Esophagus squamous epithelium (tissue), 5 donors: ENCODE data around the gene TXNDC8. TPM values are rescaled to one million over a fixed set of nuclear protein-coding genes. Genes with fewer than 3 reads are reported as not detected.
"Not testable (repeated sequence)": the region's sequence is repeated elsewhere in the genome, so short reads cannot be mapped to it uniquely, and the experiment has no call there.

Experiments
- DNase-seq: peaks from one replicate; lab custom pipeline; 2025; lab: John Stamatoyannopoulos, UW
- H3K27ac ChIP-seq, 4 donors: fragments of 200-600 bp; sonication (generic); one replicate each; pipeline ENCODE4 v1.5.1; 2016 to 2019; ENCODE audit warnings: mild to moderate bottlenecking in 1 of 4
- H3K27me3 ChIP-seq, 4 donors: fragments of 200-600 bp; sonication (generic); 1 replicate in 3 of 4; 2 replicates in 1 of 4; pipeline versions ENCODE4 v1.5.1 to v1.6.0; 2017 to 2021; ENCODE audit warnings: antibody characterized with exemption in 1 of 4
- H3K36me3 ChIP-seq, 3 donors: fragments of 200-600 bp; sonication (generic); one replicate each; pipeline ENCODE4 v1.5.1; 2016 to 2019
- H3K4me1 ChIP-seq, 3 donors: fragments of 200-600 bp; sonication (generic); one replicate each; pipeline ENCODE4 v1.5.1; 2017 to 2019
- H3K4me3 ChIP-seq, 4 donors: fragments of 200-600 bp; sonication (generic); 1 replicate in 3 of 4; 2 replicates in 1 of 4; pipeline ENCODE4 v1.5.1; 2016 to 2019; ENCODE audit warnings: mild to moderate bottlenecking in 2 of 4, moderate library complexity in 1 of 4
- H3K9me3 ChIP-seq, 3 donors: fragments of 200-600 bp; sonication (generic); one replicate each; pipeline ENCODE4 v1.5.1; 2016 to 2019
- POLR2A ChIP-seq, 4 donors: fragments of 450-650 bp; IDR thresholded peaks; one replicate each; pipeline ENCODE4 v1.6.1; 2017; ENCODE audit warnings: antibody characterized with exemption in 4 of 4, mild to moderate bottlenecking in 4 of 4, moderate library complexity in 3 of 4
- WGBS, 2 donors: methylation state at CpG; one replicate each; pipeline ENCODE4 v1.1.5; 2018; 5-methylcytosine and 5-hydroxymethylcytosine counted together
- intact Hi-C: fragments of 100-400 bp; cut with DNase I; formaldehyde crosslinking; loops from one replicate; pipeline ENCODE4 v1.15.0; 2022
- total RNA-seq, 4 donors: library from RNA; depleted of rRNA; stranded (reverse); fragments of >200 nt; gene quantifications; one replicate each; pipeline ENCODE4 v1.1.0, GENCODE V29; 2016
- TF ChIP-seq, protein P1 (sequence below), 6 experiments: fragments of 450-650 bp in 4 of 6; fragments of 200-600 bp in 2 of 6; sonication (generic) in 2 of 6; IDR thresholded peaks; one replicate each; pipeline ENCODE4 v1.5.1; 2016 to 2019; ENCODE audit warnings: antibody characterized with exemption in 6 of 6, mild to moderate bottlenecking in 4 of 6, moderate library complexity in 4 of 6
- donor health status: DM: yes; HTN: yes; CAD: no.

TXNDC8 gene
- total RNA-seq, 4 donors from 2014 or later: not detected

GRCh38 chr9:110364451-110364850, 26.8 kb upstream of the TXNDC8 start:
- Histone ChIP-seq H3K4me1 (peaks cover 0 to 14% (median 0%) of the 10 kb centered on the region in 3 donors), H3K36me3 (no peaks in the 10 kb centered on the region), H3K27me3 (no peaks in the 10 kb centered on the region), H3K9me3 (no peaks in the 10 kb centered on the region), H3K4me3 (no peak overlapping the region), H3K27ac (peak overlapping the region in 1 of 4 donors; percentile 29)
- intact Hi-C loops: no loop called here
- 67 to 71% methylated on average over 2 of the region's 2 CpGs for WGBS, 2 donors
- TF ChIP-seq, protein P1, sequence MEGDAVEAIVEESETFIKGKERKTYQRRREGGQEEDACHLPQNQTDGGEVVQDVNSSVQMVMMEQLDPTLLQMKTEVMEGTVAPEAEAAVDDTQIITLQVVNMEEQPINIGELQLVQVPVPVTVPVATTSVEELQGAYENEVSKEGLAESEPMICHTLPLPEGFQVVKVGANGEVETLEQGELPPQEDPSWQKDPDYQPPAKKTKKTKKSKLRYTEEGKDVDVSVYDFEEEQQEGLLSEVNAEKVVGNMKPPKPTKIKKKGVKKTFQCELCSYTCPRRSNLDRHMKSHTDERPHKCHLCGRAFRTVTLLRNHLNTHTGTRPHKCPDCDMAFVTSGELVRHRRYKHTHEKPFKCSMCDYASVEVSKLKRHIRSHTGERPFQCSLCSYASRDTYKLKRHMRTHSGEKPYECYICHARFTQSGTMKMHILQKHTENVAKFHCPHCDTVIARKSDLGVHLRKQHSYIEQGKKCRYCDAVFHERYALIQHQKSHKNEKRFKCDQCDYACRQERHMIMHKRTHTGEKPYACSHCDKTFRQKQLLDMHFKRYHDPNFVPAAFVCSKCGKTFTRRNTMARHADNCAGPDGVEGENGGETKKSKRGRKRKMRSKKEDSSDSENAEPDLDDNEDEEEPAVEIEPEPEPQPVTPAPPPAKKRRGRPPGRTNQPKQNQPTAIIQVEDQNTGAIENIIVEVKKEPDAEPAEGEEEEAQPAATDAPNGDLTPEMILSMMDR (IDR thresholded peaks at IDR 0.05): no peak
- no peak for TF ChIP-seq POLR2A (IDR thresholded peaks at IDR 0.05)
- no peak for DNase-seq

DNA sequence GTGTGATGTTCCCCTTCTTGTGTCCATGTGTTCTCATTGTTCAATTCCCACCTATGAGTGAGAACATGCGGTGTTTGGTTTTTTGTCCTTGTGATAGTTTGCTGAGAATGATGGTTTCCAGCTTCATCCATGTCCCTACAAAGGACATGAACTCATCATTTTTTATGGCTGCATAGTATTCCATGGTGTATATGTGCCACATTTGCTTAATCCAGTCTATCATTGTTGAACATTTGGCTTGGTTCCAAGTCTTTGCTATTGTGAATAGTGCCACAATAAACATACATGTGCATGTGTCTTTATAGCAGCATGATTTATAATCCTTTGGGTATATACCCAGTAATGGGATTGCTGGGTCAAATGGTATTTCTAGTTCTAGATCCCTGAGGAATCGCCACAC, 21.3 kb upstream of the TXNDC8 start:
- H3K27ac ChIP-seq, H3K36me3 ChIP-seq, DNase-seq, intact Hi-C loops, H3K27me3 ChIP-seq, H3K4me3 ChIP-seq, H3K9me3 ChIP-seq: not testable (repeated sequence)
- peaks cover 0 to 24% (median 0%) of the 10 kb centered on the region in 3 donors for H3K4me1 ChIP-seq
- 100% methylated on average over 2 of the region's 2 CpGs; no CpG with 5 or more reads in 1 of the 2 donors for WGBS, 2 donors

- H3K4me3 ChIP-seq: no peak overlapping the region
- 22 to 33% methylated on average over 2 of the region's 2 CpGs for WGBS, 2 donors
- H3K36me3 ChIP-seq: no peaks in the 10 kb centered on the region
- peaks cover 0 to 25% (median 0%) of the 10 kb centered on the region in 3 donors for H3K4me1 ChIP-seq
- H3K9me3 ChIP-seq: no peaks in the 10 kb centered on the region
- H3K27me3 ChIP-seq: no peaks in the 10 kb centered on the region
- peak overlapping the region in 3 of 4 donors; percentile 3 to 60 (median 20) for H3K27ac ChIP-seq
- no peak for TF ChIP-seq POLR2A (IDR thresholded peaks at IDR 0.05)
- TF ChIP-seq, protein P1 (IDR thresholded peaks at IDR 0.05): no peak
- no peak for DNase-seq
- intact Hi-C loops: no loop called here
Observed at GRCh38 chr9:110357505-110357904, 19.8 kb upstream of the TXNDC8 start.

- no peak overlapping the region for H3K4me3 ChIP-seq
- no peak for DNase-seq
- H3K36me3 ChIP-seq: no peaks in the 10 kb centered on the region
- intact Hi-C loops: no loop called here
- TF ChIP-seq, protein P1 (IDR thresholded peaks at IDR 0.05): no peak
- no peak for TF ChIP-seq POLR2A (IDR thresholded peaks at IDR 0.05)
- 89 to 90% methylated on average over 4 of the region's 4 CpGs for WGBS, 2 donors
- H3K4me1 ChIP-seq: peaks cover 2 to 32% (median 2%) of the 10 kb centered on the region in 3 donors
- H3K27me3 ChIP-seq: no peaks in the 10 kb centered on the region
- peak overlapping the region in 3 of 4 donors; percentile 3 to 60 (median 20) for H3K27ac ChIP-seq
- no peaks in the 10 kb centered on the region for H3K9me3 ChIP-seq
Observed at GRCh38 chr9:110356639-110357395, 19.2 kb upstream of the TXNDC8 start.

GRCh38 chr9:110355911-110356310, 18.2 kb upstream of the TXNDC8 start:
- intact Hi-C loops: no loop called here
- DNase-seq: no peak
- TF ChIP-seq, protein P1 (IDR thresholded peaks at IDR 0.05): no peak
- no peak for TF ChIP-seq POLR2A (IDR thresholded peaks at IDR 0.05)
- Histone ChIP-seq H3K4me3 (no peak overlapping the region), H3K4me1 (peaks cover 4 to 41% (median 11%) of the 10 kb centered on the region in 3 donors), H3K27me3 (no peaks in the 10 kb centered on the region), H3K9me3 (no peaks in the 10 kb centered on the region), H3K27ac (no peak overlapping the region), H3K36me3 (no peaks in the 10 kb centered on the region)
- WGBS, 2 donors: 44 to 98% methylated on average over 2 of the region's 2 CpGs
